Stimulated activated CD4-positive, alpha-beta T cell treated with anti-CD3 and anti-CD28 coated beads, TNF-alpha, amount 100 ng/mL, for 24 hours (primary cell): ENCODE results near the gene RGP1.

Experiments used
- DNase-seq, 3 experiments: peaks; one replicate each; pipeline ENCODE4 v3.0.0-alpha.2; 2020; ENCODE audit warnings: low read depth in 3 of 3

Gene RGP1

DNA sequence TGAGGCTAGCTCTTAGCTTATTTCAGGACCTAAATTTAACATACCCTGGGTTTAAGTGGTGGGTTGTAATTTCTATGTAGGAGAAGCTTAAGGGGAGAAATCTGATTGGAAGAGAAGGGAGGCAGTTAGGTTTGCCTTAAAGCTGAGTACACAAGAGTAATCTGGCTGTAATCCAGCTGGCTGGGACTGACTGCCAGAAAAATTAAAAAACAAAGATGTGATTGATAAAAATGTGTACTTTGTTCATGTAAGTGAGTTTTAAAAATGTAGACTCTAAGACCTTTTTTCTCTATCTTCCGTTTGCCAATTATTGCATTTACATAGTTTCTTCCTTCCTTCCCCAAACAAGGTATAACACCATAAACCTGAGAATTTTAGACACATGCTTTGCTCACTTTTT, 22.4 kb downstream of the RGP1 start:
- DNase-seq, result no peak

DNA sequence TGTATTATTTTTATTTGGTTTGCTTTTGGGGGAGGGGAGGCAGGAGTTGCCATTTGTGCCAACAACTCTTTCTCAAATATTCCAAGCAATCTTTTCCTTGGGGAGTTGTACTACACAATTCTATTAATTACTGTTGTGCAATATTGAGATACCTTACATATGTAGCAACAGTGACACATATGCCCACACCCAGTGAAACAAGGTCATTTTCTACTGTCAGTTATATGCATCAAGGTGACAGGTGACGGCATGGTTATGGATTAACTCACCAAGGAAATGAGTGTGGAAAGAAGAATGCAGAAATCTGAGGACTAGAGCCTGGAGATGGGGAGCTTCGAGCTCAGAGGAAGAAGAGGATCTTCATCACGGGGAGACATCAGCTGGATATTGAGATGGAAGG, 22.9 kb downstream of the RGP1 start:
- no peak for DNase-seq

DNA sequence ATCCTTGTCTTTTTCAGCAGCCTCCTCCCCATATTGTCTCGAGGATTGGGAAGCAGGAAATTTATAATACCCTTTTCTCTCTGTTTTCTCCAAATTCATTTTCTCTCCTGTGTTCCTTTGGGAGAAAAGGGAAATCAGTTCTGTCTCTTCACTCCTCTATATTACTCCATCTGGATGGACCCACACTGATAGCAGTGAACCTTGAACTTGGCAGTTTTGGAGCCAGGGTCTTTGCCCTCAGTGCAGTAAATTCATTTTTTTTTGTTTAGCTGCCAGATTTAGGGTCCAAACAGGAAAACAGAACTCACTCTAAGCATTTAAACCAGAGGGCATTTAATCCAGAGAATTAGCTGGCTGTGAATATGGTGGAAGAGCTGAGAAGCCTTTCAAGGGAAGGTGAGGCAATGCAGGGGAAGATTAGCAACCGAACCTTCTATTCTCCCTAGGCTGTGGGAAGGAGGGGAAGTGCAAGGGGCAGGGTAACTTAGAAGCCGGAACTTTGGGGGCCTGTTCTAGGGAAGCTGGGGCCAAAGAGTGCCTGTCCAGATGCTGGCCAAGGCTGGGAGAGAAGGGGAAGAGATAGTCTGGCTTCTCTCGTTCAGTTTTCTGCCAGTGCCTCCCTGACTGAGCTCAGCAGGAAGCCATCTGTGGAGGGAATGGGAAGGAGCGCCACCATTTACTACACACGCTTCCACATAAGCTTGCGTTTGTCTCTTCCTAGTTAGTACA, 26.0 kb downstream of the RGP1 start:
- no peak for DNase-seq

- no peak for DNase-seq
Observed at GRCh38 chr9:35776018-35776417, 26.9 kb downstream of the RGP1 start.

DNA sequence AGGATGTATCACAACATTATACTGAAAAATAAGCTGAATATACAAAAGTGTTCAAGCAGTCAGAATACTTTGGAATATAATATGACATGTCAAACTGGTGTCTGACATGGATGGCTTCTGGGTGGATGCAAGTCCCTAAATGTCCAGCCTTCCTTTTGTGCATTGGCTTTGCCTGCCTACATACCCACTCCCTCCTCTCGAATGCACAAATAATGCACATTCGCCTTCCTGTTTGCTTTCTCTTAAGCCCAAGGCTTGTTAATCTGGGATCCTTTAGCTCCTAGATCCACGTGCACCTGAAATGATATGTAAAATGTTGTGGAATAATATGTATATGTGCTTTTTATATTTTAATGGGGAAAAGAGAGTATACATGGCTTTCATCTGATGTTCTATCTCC, 29.4 kb downstream of the RGP1 start:
- no peak for DNase-seq

DNA sequence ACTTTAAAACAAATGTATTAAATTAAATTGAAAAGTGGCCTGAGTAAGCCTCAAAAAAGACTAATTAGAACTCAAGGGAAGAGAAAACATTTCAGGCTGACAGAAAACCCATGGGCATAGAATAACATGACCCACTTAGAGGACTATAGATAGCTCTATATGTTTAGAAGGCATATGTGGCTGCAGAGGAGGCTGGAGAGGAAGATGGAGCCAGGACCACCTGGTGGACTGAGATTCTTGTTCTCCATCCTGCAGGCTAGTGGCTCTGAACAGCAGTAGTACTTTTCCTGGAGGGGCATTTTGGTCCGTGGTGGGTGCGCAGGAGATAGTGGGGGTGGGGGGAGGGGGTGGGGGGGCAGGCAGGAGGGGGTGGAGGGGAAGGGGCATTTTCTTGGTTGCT, 32.0 kb downstream of the RGP1 start:
- no peak for DNase-seq

DNA sequence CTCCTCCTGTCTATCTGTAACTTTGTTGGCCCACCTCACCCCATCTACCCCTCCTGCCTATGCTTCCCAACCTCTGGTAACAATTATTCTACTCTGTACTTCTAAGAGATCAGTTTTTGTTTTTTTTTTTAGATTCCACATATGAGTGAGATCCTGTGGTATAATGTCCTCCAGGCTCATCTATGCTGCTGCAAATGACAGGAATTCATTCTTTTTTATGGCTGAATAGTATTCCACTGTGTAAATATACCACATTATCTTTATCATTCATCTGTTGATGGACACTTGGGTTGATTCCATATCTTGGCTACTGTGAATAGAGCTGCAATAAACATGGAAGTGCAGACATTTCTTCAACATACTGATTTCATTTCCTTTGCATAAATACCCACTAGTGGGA, 34.3 kb downstream of the RGP1 start:
- no peak for DNase-seq

GRCh38 chr9:35789541-35789940, 40.5 kb downstream of the RGP1 start:
- no peak for DNase-seq

DNA sequence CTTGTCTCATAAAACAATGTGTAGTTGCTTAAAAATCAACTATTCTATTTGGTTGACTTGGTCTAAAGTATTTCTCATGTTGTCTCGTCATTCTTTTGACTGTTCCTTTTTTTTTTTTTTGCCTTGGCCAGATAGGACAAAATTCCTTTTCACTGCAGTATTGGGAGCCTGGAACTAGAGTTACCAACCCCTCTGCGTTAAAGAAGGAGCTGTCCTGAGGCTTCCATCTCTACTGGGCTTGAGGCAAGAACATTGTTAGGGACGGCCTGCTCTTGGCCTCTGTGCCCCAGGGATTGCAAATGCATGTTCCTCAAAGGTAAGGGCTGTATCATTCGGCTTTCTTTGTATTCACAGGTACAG, 40.9 kb downstream of the RGP1 start:
- DNase-seq, result no peak

- DNase-seq, result peak; percentile 18 to 34 (median 34)
Observed at GRCh38 chr9:35790385-35791296, 41.6 kb downstream of the RGP1 start.

DNA sequence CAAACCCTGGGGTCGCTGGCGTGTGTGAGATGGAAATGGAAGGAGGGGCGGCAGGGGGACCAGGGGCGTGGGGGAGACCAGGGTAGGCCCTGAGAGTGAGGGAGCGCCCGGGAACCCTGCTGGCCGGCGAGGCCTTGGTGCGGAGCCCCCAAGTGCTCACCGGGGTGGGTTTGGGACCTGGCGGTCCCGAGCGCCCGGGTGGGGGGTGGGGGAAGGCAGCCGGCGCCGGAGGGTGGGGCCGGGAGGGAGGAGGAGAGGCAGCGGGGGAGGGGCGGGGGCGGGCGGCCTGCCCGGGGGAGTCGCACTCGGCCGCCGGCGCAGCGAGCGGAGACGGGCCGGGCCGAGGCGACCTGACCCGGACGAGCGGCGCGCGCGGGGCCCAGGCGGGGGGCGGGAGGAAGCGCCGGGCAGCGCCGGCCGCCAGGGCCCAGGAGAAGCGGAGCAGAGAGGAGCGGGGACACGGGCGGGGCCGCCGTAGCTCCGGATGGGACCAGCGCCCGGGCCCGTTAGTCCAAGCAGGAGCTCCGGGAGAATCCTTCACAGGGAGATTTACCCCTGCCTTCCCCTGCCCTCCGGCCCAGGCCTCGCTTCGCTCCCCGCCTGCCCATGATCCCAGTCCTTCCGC, 42.3 kb downstream of the RGP1 start, which contains the start of gene NPR2:
Gene NPR2 (plus strand): TSS at position 295 of the 625 bp plus-strand sequence. CDS start 818 bp downstream, outside the sequence.
- no peak for DNase-seq

GRCh38 chr9:35792024-35792813, 43.1 kb downstream of the RGP1 start:
- no peak for DNase-seq

DNA sequence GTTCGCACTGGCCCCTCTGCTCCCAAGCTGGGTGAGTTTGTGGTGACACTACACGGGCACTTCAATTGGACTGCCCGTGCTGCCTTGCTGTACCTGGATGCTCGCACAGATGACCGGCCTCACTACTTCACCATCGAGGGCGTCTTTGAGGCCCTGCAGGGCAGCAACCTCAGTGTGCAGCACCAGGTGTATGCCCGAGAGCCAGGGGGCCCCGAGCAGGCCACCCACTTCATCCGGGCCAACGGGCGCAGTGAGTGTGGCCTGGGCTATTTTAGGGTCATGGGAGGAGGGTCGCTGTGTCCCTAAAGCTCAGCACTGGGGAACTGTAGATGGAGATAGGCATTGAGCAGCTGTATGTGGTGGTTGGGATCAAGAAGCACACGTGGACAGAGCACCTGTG, 43.7 kb downstream of the RGP1 start:
- no peak for DNase-seq

- no peak for DNase-seq
Observed at GRCh38 chr9:35793461-35793860, 44.4 kb downstream of the RGP1 start.

GRCh38 chr9:35795695-35796094, 46.6 kb downstream of the RGP1 start:
- DNase-seq, result no peak

- no peak for DNase-seq
Observed at GRCh38 chr9:35797311-35798109, 48.4 kb downstream of the RGP1 start.

GRCh38 chr9:35798658-35799374, 49.7 kb downstream of the RGP1 start:
- DNase-seq, result peak; percentile 22 to 44 (median 41)

GRCh38 chr9:35800530-35800929, 51.4 kb downstream of the RGP1 start:
- DNase-seq, result no peak

- DNase-seq, result no peak
Observed at GRCh38 chr9:35801328-35802128, 52.4 kb downstream of the RGP1 start.
